ENCODE results near the gene PRICKLE2.

DNA sequence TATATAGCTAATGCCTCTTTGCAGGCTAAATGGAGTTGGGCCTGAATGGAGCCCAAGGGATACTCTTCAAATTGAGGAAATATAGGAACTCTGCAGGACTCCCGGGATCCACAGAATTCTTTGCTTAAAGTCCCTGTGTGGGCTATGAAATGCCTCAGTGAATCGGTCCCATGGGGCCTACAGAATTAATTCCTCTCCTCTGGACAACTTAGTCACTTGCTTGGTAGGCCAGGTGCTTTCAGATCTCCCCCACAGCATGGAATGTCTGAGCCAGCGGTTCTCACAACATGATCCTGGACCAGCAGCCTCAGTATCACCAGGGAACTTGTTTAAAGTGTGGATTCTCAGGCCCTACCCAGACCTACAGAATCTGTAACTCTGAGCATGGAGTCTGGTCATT is 15.1 kb upstream of the PRICKLE2 start:
- no peak for TF ChIP-seq MYC (IDR thresholded peaks at IDR 0.05; ENCODE audit: borderline replicate concordance, low read length)
- TF ChIP-seq CHD4 (IDR thresholded peaks at IDR 0.05; ENCODE audit: borderline replicate concordance), result no peak
- no peak for TF ChIP-seq GATA3 (IDR thresholded peaks at IDR 0.05; ENCODE audit: borderline replicate concordance)
- TF ChIP-seq CTCF (IDR thresholded peaks at IDR 0.05), result no peak
- no peak for TF ChIP-seq EP300 (IDR thresholded peaks at IDR 0.05)
